Stimulated activated CD4-positive, alpha-beta T cell treated with anti-CD3 and anti-CD28 coated beads, TNF-alpha, amount 100 ng/mL, for 4 hours (primary cell): ENCODE data around the gene ESRRA.
"Not testable (repeated sequence)": the region's sequence is repeated elsewhere in the genome, so short reads cannot be mapped to it uniquely, and the experiment has no call there.

Experiments used
- DNase-seq, 3 experiments: peaks; one replicate each; pipeline ENCODE4 v3.0.0-alpha.2; 2020; ENCODE audit warnings: low read depth in 3 of 3

The ESRRA gene

DNA sequence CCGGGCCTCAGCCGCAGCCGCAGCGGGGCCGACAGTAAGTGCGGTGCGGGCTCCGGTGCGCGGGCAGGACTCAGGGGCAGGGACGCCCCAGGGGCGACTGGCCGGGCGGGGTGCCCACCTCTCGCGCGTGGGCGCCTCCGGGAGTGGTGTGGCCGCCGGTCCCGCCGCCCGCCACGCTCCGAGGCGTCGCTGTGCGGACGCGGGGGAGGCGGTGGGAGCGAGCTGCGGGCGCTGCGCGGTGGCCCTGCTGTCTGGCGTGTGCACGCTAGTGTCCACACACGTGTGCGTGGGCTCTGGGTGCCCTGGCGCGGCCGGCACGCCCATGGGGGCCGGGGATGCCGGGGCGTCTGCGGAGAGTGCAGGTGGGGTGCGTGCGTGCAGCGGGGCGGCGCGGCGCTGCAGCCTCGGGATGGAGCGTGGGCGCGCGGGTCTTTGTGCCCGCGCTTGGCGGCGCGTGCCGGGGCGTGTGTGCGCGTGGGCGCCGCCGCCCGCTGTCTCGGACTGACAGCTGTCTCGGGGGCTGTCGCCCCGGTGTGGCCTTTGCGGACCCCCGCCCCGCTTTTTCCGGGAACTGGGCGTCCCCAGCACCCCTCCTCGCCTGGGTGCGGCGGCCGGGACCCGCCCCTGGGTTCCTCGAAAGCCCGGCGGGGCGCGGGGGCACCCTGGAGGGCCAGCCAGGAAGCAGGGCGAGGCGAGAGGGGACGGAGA, 13.4 kb upstream of the ESRRA start:
- DNase-seq, result no peak

DNA sequence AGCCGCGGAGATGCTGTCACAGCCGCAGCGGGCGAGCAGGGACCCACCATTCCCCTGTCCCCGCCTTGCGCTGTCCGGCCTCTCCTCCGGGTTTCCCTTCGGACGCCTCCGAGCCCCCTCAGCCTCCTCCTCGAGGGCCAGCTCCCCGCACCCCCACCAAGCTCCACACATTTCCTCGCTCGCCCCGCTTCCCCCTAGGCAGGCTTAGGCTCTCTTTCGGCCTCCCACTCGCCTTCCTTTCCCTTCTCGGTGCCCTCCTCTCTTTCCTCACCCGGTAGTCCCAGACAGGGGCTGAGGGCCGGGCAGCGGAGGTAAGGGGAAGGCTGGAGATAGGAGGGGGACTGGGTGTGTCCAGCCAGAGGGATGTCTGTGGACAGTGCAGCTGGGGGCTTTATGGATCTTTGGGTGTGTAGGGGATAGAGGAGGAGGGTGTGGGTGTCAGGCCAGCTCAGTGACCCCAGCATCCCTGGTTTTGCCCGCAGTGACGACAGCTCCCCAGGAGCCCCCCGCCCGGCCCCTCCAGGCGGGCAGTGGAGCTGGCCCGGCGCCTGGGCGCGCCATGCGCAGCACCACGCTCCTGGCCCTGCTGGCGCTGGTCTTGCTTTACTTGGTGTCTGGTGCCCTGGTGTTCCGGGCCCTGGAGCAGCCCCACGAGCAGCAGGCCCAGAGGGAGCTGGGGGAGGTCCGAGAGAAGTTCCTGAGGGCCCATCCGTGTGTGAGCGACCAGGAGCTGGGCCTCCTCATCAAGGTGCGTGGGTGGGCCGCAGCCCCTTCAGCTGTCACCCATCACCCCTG, 12.7 kb upstream of the ESRRA start:
- DNase-seq, result no peak

DNA sequence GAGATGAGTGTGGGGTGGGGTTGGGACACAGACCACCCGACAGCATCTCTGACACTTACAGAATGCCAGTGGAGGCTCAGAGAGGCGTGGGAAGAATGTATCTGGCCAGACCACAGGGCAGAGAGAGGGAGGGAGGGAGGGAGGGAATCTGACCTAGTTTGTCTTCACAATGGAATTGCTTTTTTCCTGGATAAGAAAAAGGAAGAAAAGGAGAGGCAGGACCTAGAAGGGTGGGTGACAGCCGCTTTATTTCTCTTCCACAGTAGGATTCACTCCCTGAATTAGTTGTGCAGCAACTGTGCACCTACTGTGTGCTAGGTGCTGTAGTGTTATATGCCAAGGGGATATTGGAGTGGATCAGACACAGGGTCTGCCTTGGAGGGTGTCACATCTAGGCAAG, 10.6 kb upstream of the ESRRA start:
- DNase-seq, result no peak

DNA sequence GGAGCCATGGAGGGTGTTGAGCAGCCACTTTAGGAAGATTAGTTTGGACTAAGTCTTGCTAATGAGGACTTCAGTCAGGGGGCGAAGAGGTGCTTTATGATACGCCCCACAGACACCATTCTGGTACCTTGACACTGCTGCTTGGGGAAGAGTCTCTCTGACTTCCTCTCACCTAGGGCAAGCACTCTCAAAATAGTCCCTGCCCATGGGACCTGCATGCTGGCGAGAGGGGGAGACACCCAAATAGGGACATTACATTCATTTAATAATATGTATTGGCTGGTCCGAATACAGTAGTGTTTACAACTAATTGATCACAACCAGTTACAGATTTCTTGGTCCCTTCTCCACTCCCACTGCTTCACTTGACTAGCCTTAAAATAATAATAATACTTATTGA, 9.6 kb upstream of the ESRRA start:
- DNase-seq, result no peak

DNA sequence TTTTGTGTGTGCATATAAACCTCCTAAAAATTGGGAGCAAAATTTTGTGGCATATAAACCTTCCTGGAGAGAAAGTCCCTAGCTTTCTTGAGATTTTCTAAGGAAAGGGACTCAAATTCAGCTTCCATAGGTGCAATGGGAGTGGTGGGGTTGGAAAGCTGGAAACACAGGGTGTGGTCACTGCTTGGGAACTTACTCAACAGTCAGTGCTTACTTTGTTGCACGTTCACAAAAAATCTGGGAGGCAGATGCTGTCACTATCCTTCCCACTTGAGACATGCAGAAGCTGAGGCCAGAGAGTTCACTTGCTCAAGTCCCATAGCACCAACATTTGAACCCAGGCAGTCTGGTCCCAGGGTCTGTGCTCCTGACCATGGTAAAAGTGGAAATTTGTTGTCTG, 9.1 kb upstream of the ESRRA start:
- DNase-seq, result no peak

DNA sequence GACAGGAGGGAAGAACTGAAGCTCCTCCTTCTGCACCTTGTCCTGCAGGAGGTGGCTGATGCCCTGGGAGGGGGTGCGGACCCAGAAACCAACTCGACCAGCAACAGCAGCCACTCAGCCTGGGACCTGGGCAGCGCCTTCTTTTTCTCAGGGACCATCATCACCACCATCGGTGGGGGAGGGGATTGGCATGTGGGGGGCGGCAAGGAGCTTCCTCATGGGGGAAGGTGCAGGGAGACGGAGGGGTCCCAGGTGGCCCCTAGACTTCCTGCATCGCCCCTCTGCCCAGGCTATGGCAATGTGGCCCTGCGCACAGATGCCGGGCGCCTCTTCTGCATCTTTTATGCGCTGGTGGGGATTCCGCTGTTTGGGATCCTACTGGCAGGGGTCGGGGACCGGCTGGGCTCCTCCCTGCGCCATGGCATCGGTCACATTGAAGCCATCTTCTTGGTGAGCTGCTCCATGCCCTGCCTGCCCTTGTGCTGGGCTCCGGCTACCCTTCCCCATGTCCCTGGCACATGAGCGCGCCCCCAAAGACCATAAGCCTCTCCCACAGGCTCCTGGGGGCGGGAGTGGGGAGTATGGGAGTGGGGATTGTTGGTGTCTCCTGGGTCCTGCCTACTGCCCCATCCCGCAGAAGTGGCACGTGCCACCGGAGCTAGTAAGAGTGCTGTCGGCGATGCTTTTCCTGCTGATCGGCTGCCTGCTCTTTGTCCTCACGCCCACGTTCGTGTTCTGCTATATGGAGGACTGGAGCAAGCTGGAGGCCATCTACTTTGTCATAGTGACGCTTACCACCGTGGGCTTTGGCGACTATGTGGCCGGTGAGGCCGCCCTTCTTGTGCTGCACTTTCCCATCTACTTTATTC, 8.3 kb upstream of the ESRRA start:
- DNase-seq, result no peak

DNA sequence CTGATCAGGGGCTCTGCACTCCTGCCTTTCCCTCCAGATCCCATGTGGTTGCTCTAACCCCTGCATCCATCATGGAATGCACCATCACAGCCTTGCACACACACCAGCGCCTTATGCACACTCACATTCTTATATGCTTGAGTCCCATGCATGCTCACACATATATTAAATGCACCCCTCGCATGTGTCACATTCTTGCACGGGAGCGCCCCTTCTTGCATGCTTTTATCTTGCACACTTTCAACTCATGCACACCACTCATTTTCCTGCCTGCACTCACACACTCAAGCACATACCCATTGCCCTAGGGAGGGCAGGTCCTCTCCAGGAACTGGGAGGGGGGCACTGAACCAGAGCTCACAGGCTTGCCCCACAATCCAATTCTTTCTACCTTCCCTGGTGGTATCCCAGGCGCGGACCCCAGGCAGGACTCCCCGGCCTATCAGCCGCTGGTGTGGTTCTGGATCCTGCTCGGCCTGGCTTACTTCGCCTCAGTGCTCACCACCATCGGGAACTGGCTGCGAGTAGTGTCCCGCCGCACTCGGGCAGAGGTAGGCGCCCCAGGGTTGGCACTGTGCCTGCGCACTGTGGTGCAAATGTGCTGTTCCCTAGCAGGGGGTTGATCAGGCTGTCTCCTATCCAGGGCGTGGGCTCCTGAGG, 7.5 kb upstream of the ESRRA start:
- no peak for DNase-seq

DNA sequence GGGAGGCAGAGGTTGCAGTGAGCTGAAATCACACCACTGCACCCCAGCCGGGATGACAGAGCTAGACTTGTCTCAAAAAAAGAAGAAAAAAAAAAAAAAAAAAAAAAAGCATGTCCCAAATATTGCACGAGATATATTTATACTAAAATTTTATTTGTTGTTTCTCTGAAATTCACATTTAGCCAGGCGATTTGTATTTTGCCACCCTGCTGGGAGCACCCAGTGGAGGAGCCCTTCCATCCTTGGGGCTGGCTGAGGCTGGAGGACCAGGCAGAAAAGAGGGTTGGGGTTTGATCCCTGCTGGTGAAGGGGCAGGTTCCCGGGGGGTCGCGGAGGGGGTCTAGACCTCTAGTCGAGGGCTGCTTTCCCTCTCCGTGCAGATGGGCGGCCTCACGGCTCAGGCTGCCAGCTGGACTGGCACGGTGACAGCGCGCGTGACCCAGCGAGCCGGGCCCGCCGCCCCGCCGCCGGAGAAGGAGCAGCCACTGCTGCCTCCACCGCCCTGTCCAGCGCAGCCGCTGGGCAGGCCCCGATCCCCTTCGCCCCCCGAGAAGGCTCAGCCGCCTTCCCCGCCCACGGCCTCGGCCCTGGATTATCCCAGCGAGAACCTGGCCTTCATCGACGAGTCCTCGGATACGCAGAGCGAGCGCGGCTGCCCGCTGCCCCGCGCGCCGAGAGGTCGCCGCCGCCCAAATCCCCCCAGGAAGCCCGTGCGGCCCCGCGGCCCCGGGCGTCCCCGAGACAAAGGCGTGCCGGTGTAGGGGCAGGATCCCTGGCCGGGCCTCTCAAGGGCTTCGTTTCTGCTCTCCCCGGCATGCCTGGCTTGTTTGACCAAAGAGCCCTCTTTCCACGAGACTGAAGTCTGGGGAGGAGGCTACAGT, 6.1 kb upstream of the ESRRA start:
- no peak for DNase-seq

DNA sequence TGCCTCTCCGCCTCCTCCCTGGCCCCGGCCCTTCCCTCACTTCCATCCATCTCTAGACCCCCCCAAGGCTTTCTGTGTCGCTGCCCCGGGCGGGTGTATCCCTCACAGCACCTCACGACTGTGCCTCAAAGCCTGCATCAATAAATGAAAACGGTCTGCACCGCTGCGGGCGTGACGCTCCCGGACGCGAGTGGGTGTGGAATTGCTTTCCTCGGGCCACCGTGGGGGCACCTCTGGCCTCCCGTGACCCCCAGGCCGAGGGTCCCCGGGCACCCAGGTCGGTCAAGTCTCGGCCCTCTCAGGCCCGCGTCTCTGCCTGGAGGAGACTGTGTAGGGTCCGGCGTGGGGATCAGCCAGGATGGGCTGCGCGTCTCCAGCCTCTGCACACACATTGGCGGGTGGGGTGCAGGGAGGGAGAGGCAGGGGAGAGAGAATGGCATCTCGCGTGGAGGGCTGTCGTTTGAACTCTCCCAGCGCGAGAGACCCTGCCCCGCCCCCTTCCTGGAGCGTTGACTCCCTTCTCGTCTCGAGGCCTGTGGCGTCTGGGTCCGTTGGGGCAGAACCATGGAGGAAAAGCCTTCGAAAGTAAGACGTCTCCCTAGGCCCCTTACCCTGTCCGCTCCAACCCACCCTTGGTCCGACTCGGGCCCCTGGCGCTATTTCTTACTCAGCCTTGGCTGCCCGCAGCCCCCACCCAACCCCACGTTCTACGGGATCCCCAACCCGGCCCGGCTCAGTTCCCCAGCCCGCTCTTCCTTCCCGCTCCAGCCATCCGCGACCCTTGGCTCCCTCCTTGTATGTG, 5.3 kb upstream of the ESRRA start, which contains the start of gene CATSPERZ:
CATSPERZ (plus strand) TSS at position 512 of the 802 bp plus-strand sequence; CDS start at position 565, 53 bp downstream.
- DNase-seq, result no peak

DNA sequence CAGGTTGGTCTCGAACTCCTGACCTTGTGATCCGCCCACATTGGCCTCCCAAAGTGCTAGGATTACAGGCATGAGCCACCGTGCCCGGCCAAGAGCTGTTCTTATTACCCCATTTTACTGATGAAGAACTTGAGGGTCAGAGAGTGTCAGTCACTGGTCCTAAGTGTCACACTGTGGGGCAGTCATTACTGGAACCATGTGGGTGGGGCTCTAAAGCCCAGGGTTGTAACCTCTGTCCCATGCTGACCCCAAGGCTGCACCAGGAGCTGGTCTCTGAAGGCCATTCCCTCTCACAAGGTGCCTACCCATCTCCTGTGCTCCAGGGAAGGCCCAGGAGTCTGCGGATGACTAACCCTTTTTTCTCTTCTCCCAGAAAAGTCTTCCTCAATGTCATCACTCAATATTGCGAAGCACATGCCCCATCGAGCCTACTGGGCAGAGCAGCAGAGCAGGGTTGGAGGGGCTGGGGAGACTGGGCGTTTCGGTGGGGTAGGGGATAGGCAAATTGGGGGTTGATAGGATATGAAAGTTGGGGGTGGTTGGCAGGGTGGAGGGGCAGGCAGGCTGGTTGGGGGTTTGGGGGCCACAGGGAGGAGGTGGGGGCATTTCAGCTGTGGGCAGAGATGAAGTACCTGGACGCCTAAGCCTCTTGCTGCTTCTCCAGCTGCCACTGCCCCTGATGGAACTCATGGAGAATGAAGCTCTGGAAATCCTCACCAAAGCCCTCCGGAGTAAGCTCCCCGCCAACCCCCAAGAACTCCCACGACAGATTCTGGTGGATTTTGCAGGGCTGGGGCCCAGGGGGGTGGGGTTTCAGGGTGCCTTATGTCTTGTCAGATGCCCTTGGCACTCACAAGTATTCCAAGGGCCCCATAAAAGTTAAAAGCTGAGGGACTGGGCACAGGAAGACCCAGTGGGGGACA, 2.0 kb upstream of the ESRRA start:
- DNase-seq, result no peak

DNA sequence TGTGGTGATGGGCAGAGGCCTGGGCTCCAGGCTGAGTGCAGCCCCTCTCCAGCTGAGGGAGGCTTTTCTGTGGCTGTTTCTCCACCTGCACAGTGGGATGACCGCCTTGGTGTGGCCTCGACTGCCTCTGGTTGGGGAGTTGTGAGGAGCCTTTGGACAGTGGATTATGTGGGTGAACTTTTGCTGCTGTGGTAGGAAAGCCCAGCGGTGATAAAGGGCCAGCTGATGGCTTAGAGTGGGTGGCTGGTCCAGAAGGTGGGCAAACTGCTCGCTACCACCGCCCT, 1.4 kb upstream of the ESRRA start:
- no peak for DNase-seq

DNA sequence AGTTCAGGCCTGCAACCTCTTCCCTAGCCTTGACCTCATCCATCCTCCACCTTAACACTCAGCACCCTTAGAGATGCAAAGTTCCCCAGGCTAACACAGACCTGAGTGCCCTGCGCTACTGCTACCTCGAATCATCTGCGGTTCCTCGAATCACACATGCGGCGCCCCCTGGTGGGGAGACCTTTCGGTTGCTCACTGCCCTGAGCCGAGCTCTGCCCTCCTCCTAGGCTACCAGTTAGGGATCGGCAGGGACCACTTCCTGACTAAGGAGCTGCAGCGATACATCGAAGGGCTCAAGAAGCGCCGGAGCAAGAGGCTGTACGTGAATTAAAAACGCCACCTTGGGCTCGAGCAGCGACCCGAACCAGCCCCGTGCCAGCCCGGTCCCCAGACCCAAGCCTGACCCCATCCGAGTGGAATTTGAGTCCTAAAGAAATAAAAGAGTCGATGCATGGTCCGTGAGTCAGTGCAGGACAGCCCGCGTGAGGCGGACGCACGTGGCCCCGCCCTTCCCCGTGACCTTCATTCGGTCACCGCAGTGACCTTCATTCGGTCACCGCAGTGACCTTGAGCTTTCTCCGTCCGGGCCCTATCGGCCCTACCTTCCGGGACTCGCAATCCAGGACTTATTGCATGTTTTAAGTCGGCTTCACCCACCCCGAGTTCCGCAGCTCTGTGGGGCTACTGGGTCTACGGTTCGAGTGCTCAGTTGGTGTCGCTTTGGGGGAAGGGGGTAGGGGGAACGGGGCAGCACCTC, 830 bp upstream of the ESRRA start:
- peak; percentile 85 to 96 (median 92) for DNase-seq

DNA sequence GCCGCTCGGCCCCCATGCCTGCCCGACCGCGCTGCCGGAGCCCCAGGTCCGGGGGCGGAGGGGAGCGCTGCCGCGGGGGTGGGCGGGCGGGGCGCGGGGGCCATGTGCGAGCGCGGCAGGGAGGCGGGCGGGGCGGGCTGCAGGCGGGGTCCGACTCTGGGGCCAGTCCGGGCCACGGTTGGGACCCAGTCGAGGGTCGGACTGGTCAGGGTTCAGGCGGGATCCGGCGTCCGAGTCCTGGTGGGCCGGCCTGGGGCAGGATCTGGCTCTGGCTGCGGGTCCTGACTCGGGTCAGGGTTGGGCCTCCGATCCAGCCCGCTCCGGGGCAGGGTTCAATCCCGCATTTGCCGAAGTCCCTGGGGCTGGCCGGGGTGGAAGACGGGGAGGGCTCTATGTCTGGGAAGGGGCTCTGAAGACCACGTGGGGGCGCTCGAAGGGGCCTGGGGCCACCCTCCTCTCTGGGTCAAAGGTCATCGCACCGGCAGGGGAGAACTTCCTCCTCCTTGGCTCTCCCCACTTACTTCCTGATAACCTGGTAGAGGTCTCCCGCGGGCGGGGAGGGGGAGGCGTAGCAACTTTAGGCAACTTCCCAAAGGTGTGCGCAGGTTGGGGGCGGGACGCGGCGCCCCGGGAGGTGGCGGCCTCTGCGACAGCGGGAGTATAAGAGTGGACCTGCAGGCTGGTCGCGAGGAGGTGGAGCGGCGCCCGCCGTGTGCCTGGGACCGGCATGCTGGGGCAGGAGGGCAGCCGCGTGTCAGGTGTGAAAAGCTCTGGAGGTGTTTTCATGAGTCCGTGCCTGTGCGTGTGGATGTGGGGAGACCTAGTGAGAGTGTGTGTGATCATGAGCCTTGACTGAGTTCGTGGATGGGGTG, 603 bp downstream of the ESRRA start:
- peak; percentile 61 to 67 (median 64) for DNase-seq

DNA sequence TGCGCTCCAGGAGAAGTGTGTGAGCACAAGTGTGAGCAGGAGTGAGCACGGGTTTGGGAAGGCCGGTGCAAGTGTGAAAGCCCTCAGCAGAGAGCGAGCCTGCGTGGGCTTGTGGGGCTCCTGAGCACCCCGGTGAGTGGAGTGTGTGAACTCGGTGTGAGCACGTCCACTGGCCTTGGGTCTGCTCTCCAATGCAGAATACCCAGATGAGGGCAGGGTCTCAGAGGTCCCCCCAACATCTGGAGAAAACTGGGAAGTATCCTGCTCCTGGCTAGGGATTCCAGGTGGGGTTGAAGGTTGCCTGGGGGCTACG, 1.2 kb downstream of the ESRRA start:
- no peak for DNase-seq

DNA sequence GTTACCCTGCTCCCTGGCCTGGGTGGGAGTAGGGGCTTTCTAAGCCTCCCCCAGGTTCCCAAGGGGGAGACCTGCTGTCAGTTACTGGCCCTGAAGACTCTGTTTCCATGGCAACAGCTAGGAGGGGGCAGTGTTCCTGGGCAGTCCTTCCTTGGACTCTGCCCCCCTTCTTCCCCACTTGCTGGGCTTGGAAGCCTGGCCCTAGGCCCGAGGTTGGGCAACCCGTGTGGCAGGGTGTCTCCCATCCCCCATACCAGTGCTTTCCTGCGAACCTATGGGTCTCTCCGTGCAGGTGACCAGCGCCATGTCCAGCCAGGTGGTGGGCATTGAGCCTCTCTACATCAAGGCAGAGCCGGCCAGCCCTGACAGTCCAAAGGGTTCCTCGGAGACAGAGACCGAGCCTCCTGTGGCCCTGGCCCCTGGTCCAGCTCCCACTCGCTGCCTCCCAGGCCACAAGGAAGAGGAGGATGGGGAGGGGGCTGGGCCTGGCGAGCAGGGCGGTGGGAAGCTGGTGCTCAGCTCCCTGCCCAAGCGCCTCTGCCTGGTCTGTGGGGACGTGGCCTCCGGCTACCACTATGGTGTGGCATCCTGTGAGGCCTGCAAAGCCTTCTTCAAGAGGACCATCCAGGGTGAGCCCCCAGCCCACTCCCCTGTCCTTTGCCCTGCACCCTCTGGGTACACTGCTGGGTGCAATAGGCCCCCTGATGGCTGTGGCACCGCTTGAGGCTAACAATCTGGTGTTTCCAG, 1.7 kb downstream of the ESRRA start:
- no peak for DNase-seq

DNA sequence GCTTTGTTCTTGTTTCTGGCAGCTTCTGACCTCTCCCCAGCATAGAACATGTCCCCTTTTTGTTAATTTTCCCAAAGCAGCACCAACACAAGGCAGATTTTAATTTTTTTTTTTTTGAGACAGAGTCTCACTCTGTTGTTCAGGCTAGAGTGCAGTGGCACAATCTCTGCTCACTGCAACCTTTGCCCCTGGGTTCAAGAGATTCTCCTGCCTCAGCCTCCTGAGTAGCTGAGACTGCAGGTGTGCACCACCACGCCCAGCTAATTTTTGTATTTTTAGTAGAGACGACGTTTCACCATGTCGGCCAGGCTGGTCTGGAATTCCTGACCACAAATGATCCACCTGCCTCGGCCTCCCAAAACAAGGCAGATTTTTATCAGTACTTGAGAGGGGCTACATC, 2.5 kb downstream of the ESRRA start:
- DNase-seq, result not testable (repeated sequence)

DNA sequence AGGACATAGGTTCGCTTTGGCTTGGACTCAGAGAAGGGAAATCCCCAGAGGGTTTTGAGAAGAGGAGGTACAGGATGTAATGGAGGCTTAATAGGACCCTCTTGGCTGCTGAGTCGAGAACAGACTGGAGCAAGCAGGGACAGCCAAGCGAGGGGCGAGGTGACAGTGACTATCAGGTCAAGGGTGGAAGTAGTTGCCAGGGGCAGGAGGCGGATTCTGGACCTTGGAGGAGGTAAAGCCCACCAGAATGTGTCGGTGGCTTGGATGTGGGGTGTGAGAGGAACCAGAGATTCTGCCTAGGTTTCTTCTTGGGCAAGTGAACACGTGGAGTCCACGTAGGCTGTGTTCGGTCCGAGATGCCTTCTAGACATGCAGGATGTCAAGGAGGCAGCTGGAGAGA, 7.6 kb downstream of the ESRRA start:
- DNase-seq, result no peak
